Activated T-cell treated with anti-CD3 and anti-CD28 coated beads, Interleukin-2, amount 50 U/mL, for 72 hours (primary cell): ENCODE results near the gene TIE1. TPM values are rescaled to one million over a fixed set of nuclear protein-coding genes. Genes with fewer than 3 reads are reported as not detected.

Experiments used
- ATAC-seq, 2 donors: fragments of 150-1000 bp; cut with Tn5 transposase; replicated peaks in 1 of 2; 2 replicates each; pipeline ENCODE4 v1.10.0; 2021; ENCODE audit warnings: moderate library complexity in 2 of 2, mild to moderate bottlenecking in 1 of 2
- DNase-seq, 2 donors: peaks; one replicate each; pipeline ENCODE4 v3.0.0; 2021 to 2022; ENCODE audit warnings: mixed read lengths in 1 of 2
- H3K27ac Mint-ChIP-seq: one replicate; pipeline ENCODE4 v1.8.0; 2022; ENCODE audit warnings: mild to moderate bottlenecking, moderate library complexity, mixed read lengths
- H3K27me3 Mint-ChIP-seq: one replicate; pipeline ENCODE4 v1.8.0; 2022; ENCODE audit warnings: low read depth, mixed read lengths
- H3K36me3 Mint-ChIP-seq, 2 donors: one replicate each; pipeline ENCODE4 v1.8.0; 2022; ENCODE audit warnings: mixed read lengths in 2 of 2, mild to moderate bottlenecking in 1 of 2; ENCODE audit not compliant: insufficient read depth in 2 of 2
- H3K4me1 Mint-ChIP-seq: one replicate; pipeline ENCODE4 v1.8.0; 2022; ENCODE audit warnings: low read depth, mixed read lengths
- H3K4me3 Mint-ChIP-seq, 2 donors: one replicate each; pipeline ENCODE4 v1.8.0; 2022; ENCODE audit warnings: mild to moderate bottlenecking in 2 of 2, mixed read lengths in 2 of 2, moderate library complexity in 2 of 2
- H3K9me3 Mint-ChIP-seq, 2 donors: one replicate each; pipeline ENCODE4 v1.8.0; 2022; ENCODE audit warnings: mixed read lengths in 2 of 2
- total RNA-seq, 2 donors: library from RNA; stranded (reverse); gene quantifications; one replicate each; pipeline ENCODE4 v1.2.3, GENCODE V29; 2022

The TIE1 gene
- total RNA-seq, 2 donors from 2014 or later, result 0.42 to 0.65 TPM

DNA sequence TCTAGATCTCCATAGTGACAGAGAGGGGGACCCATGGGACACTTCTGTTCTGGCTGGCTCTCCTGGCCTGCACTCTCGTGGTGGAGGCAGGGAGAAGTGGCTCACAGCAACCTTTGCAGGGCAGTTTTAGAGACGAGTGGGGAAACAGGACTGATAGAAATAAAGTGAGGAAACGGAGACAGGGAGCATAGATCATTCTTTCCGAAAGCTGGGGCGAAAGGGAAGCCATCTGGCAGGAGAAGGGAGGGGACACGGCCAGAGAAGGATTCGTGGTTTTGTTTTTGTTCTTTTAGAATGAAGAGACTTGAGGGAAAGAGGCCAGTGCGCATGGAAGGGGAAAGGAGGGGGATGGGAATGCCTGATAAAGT, 3.5 kb downstream of the TIE1 start:
- H3K36me3 Mint-ChIP-seq, result no peaks in the 10 kb centered on the region
- H3K27ac Mint-ChIP-seq, result no peak overlapping the region
- DNase-seq (no peak), ATAC-seq (no peak)
- no peaks in the 10 kb centered on the region for H3K9me3 Mint-ChIP-seq
- no peaks in the 10 kb centered on the region for H3K27me3 Mint-ChIP-seq
- no peaks in the 10 kb centered on the region for H3K4me1 Mint-ChIP-seq
- H3K4me3 Mint-ChIP-seq, result no peak overlapping the region

- DNase-seq, result no peak
- no peaks in the 10 kb centered on the region for H3K4me1 Mint-ChIP-seq
- ATAC-seq, result no peak
- no peaks in the 10 kb centered on the region for H3K27me3 Mint-ChIP-seq
- no peaks in the 10 kb centered on the region for H3K36me3 Mint-ChIP-seq
- H3K27ac Mint-ChIP-seq, result no peak overlapping the region
- H3K9me3 Mint-ChIP-seq, result no peaks in the 10 kb centered on the region
- no peak overlapping the region for H3K4me3 Mint-ChIP-seq
Observed at GRCh38 chr1:43304771-43305300, 4.1 kb downstream of the TIE1 start.

GRCh38 chr1:43305461-43305860, 4.7 kb downstream of the TIE1 start:
- Mint-ChIP-seq H3K9me3 (no peaks in the 10 kb centered on the region), H3K4me3 (no peak overlapping the region), H3K36me3 (no peaks in the 10 kb centered on the region), H3K27me3 (no peaks in the 10 kb centered on the region), H3K4me1 (no peaks in the 10 kb centered on the region), H3K27ac (no peak overlapping the region)
- ATAC-seq (no peak), DNase-seq (no peak)

- Mint-ChIP-seq H3K9me3 (no peaks in the 10 kb centered on the region), H3K27ac (no peak overlapping the region), H3K27me3 (no peaks in the 10 kb centered on the region), H3K36me3 (no peaks in the 10 kb centered on the region), H3K4me3 (no peak overlapping the region), H3K4me1 (no peaks in the 10 kb centered on the region)
- ATAC-seq, result no peak
- no peak for DNase-seq
Observed at GRCh38 chr1:43305926-43306687, 5.3 kb downstream of the TIE1 start.

GRCh38 chr1:43306688-43307457, 6.1 kb downstream of the TIE1 start:
- Mint-ChIP-seq H3K4me3 (no peak overlapping the region), H3K9me3 (no peaks in the 10 kb centered on the region), H3K36me3 (no peaks in the 10 kb centered on the region), H3K4me1 (no peaks in the 10 kb centered on the region), H3K27ac (no peak overlapping the region), H3K27me3 (no peaks in the 10 kb centered on the region)
- DNase-seq (no peak), ATAC-seq (no peak)

- no peaks in the 10 kb centered on the region for H3K9me3 Mint-ChIP-seq
- H3K36me3 Mint-ChIP-seq, result no peaks in the 10 kb centered on the region
- H3K27ac Mint-ChIP-seq, result no peak overlapping the region
- DNase-seq (no peak), ATAC-seq (no peak)
- no peak overlapping the region for H3K4me3 Mint-ChIP-seq
- no peaks in the 10 kb centered on the region for H3K4me1 Mint-ChIP-seq
- H3K27me3 Mint-ChIP-seq, result no peaks in the 10 kb centered on the region
Observed at GRCh38 chr1:43307458-43308158, 6.8 kb downstream of the TIE1 start.

DNA sequence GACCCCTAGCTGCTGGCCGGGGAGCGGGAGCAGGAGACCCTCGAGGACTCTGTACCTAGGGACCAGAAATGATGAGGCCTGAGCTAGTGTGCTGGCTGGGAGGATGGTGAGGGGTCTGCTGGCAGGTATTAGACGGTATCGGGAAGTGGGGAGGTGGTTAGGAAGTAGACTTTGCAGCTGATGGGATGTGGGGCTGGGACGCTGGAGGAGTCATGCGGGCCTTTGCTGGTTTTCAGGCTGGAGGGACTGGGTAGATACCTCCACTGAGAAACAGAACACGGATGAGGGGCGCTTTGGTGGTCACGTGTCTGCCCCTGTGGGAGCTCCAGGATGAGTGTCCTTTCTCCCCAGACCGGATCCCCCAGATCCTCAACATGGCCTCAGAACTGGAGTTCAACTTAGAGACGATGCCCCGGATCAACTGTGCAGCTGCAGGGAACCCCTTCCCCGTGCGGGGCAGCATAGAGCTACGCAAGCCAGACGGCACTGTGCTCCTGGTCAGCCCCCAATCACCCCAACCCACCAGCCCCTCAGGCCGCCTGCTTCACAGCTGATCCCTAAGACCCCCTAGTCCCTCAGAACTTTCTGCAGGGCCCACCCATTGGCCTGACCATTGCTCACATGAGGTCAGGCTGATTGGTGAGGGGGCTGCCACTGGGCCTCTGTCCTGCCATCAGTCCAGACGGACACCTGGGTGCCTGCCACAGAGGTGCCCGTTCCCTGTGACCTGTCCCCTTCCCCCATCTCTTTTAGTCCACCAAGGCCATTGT, 8.0 kb downstream of the TIE1 start:
- ATAC-seq (no peak), DNase-seq (no peak)
- Mint-ChIP-seq H3K4me3 (no peak overlapping the region), H3K36me3 (no peaks in the 10 kb centered on the region), H3K4me1 (no peaks in the 10 kb centered on the region), H3K9me3 (no peaks in the 10 kb centered on the region), H3K27me3 (no peaks in the 10 kb centered on the region), H3K27ac (no peak overlapping the region)

- no peak overlapping the region for H3K27ac Mint-ChIP-seq
- no peaks in the 10 kb centered on the region for H3K9me3 Mint-ChIP-seq
- H3K4me3 Mint-ChIP-seq, result no peak overlapping the region
- no peaks in the 10 kb centered on the region for H3K27me3 Mint-ChIP-seq
- H3K4me1 Mint-ChIP-seq, result no peaks in the 10 kb centered on the region
- ATAC-seq (peak in 1 of 2 donors; percentile 33), DNase-seq (no peak)
- H3K36me3 Mint-ChIP-seq, result no peaks in the 10 kb centered on the region
Observed at GRCh38 chr1:43309405-43310025, 8.7 kb downstream of the TIE1 start.

DNA sequence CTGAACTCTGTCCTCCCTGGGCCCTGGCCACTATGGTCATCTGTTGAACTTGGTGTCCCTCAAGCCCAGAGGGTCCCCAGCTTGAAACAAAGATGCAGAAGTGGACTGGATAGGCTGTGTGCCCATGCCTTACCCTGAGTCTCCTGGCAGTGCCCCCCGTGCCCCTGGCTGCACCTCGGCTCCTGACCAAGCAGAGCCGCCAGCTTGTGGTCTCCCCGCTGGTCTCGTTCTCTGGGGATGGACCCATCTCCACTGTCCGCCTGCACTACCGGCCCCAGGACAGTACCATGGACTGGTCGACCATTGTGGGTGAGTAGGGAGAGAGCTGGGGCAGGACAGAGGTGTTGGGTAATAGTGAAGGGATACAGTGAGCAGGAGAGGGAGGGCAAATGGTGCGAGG, 10.7 kb downstream of the TIE1 start:
- H3K4me1 Mint-ChIP-seq, result no peaks in the 10 kb centered on the region
- no peaks in the 10 kb centered on the region for H3K9me3 Mint-ChIP-seq
- no peaks in the 10 kb centered on the region for H3K36me3 Mint-ChIP-seq
- no peak overlapping the region for H3K4me3 Mint-ChIP-seq
- ATAC-seq, result no peak
- no peaks in the 10 kb centered on the region for H3K27me3 Mint-ChIP-seq
- H3K27ac Mint-ChIP-seq, result no peak overlapping the region
- no peak for DNase-seq

- H3K36me3 Mint-ChIP-seq, result no peaks in the 10 kb centered on the region
- H3K27ac Mint-ChIP-seq, result no peak overlapping the region
Observed at GRCh38 chr1:43312212-43312623, 11.4 kb downstream of the TIE1 start.

DNA sequence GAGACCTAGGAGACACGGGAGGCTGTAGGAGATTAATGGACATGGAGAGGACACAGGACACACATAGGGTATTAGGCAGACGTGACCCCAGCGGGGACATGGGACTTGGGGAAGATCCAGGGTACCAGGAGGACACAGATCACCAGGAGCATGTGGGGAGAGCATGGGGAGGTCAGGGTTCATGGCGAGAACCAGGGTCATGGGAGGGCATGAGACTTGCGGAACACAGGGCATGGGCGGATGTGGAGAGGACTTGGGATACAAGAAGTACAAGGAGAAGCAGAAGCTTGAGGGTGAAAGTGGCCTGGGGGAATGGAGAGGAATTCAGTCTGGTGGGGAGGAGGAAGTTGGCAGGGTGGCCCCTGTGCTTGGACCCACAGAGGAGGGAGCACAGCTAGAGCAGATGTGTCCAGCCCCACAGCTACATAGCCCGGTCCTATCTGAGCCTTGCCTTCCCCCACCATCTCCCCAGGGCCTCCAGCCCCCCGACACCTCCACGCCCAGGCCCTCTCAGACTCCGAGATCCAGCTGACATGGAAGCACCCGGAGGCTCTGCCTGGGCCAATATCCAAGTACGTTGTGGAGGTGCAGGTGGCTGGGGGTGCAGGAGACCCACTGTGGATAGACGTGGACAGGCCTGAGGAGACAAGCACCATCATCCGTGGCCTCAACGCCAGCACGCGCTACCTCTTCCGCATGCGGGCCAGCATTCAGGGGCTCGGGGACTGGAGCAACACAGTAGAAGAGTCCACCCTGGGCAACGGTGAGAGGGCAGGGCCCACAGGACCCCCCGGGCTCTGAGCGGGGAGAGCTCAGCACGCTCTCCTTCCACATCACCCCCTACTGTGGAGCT, 12.1 kb downstream of the TIE1 start:
- H3K27ac Mint-ChIP-seq, result no peak overlapping the region
- ATAC-seq (no peak), DNase-seq (no peak)
- no peaks in the 10 kb centered on the region for H3K36me3 Mint-ChIP-seq
- no peaks in the 10 kb centered on the region for H3K9me3 Mint-ChIP-seq
- H3K4me1 Mint-ChIP-seq, result peaks cover 2% of the 10 kb centered on the region
- no peak overlapping the region for H3K4me3 Mint-ChIP-seq
- H3K27me3 Mint-ChIP-seq, result no peaks in the 10 kb centered on the region

More at GRCh38 chr1:43312212-43312623, 11.4 kb downstream of the TIE1 start:
- no peaks in the 10 kb centered on the region for H3K27me3 Mint-ChIP-seq
- no peak for DNase-seq
- ATAC-seq, result no peak
- no peak overlapping the region for H3K4me3 Mint-ChIP-seq
- no peaks in the 10 kb centered on the region for H3K4me1 Mint-ChIP-seq
- no peaks in the 10 kb centered on the region for H3K9me3 Mint-ChIP-seq

- Mint-ChIP-seq H3K9me3 (no peaks in the 10 kb centered on the region), H3K36me3 (no peaks in the 10 kb centered on the region), H3K4me3 (no peak overlapping the region), H3K4me1 (peaks cover 6% of the 10 kb centered on the region), H3K27me3 (no peaks in the 10 kb centered on the region), H3K27ac (no peak overlapping the region)
- DNase-seq, result no peak
- no peak for ATAC-seq
Observed at GRCh38 chr1:43313771-43314170, 13.0 kb downstream of the TIE1 start.
